ENCODE results near the gene EXOC6.
"Not testable (repeated sequence)": the region's sequence is repeated elsewhere in the genome, so short reads cannot be mapped to it uniquely, and the experiment has no call there.

Gene EXOC6

GRCh38 chr10:92942226-92942625, 93.9 kb downstream of the EXOC6 start:
- no peak overlapping the region for H3K27ac ChIP-seq (ENCODE audit: low read depth, low read length)

GRCh38 chr10:92946491-92946890, 98.2 kb downstream of the EXOC6 start:
- Histone ChIP-seq H3K79me2 (ENCODE audit: control insufficient read depth, insufficient read depth, low read length, unreplicated experiment) (no peaks in the 10 kb centered on the region), H3K36me3 (ENCODE audit: insufficient read depth, low read length) (no peaks in the 10 kb centered on the region), H3K27ac (ENCODE audit: low read depth, low read length) (no peak overlapping the region), H3K27me3 (ENCODE audit: insufficient read depth, low read length) (no peaks in the 10 kb centered on the region), H3K4me1 (ENCODE audit: control insufficient read depth, insufficient read depth, low read length, unreplicated experiment) (no peaks in the 10 kb centered on the region), H3K4me3 (ENCODE audit: low read depth, low read length) (no peak overlapping the region), H2AFZ (ENCODE audit: low read length, unreplicated experiment) (no peak overlapping the region)

More at GRCh38 chr10:92942226-92942625, 93.9 kb downstream of the EXOC6 start:
- H3K4me3 ChIP-seq (ENCODE audit: low read depth, low read length): no peak overlapping the region
- no peaks in the 10 kb centered on the region for H3K4me1 ChIP-seq (ENCODE audit: control insufficient read depth, insufficient read depth, low read length, unreplicated experiment)
- no peaks in the 10 kb centered on the region for H3K27me3 ChIP-seq (ENCODE audit: insufficient read depth, low read length)
- H3K36me3 ChIP-seq (ENCODE audit: insufficient read depth, low read length): no peaks in the 10 kb centered on the region
- no peak overlapping the region for H2AFZ ChIP-seq (ENCODE audit: low read length, unreplicated experiment)
- H3K79me2 ChIP-seq (ENCODE audit: control insufficient read depth, insufficient read depth, low read length, unreplicated experiment): no peaks in the 10 kb centered on the region

GRCh38 chr10:92952573-92952972, 104.3 kb downstream of the EXOC6 start:
- H3K27me3 ChIP-seq (ENCODE audit: insufficient read depth, low read length); H3K79me2 ChIP-seq (ENCODE audit: control insufficient read depth, insufficient read depth, low read length, unreplicated experiment); H3K36me3 ChIP-seq (ENCODE audit: insufficient read depth, low read length); H3K27ac ChIP-seq (ENCODE audit: low read depth, low read length); H3K4me3 ChIP-seq (ENCODE audit: low read depth, low read length); H2AFZ ChIP-seq (ENCODE audit: low read length, unreplicated experiment); H3K4me1 ChIP-seq (ENCODE audit: control insufficient read depth, insufficient read depth, low read length, unreplicated experiment): not testable (repeated sequence)

- Histone ChIP-seq H3K36me3 (ENCODE audit: insufficient read depth, low read length) (no peaks in the 10 kb centered on the region), H3K4me1 (ENCODE audit: control insufficient read depth, insufficient read depth, low read length, unreplicated experiment) (no peaks in the 10 kb centered on the region), H3K4me3 (ENCODE audit: low read depth, low read length) (no peak overlapping the region), H3K79me2 (ENCODE audit: control insufficient read depth, insufficient read depth, low read length, unreplicated experiment) (no peaks in the 10 kb centered on the region), H2AFZ (ENCODE audit: low read length, unreplicated experiment) (no peak overlapping the region), H3K27me3 (ENCODE audit: insufficient read depth, low read length) (no peaks in the 10 kb centered on the region), H3K27ac (ENCODE audit: low read depth, low read length) (no peak overlapping the region)
Measured at GRCh38 chr10:92957223-92958010, 109.1 kb downstream of the EXOC6 start.

- no peaks in the 10 kb centered on the region for H3K79me2 ChIP-seq (ENCODE audit: control insufficient read depth, insufficient read depth, low read length, unreplicated experiment)
- H3K27me3 ChIP-seq (ENCODE audit: insufficient read depth, low read length): no peaks in the 10 kb centered on the region
- H3K4me3 ChIP-seq (ENCODE audit: low read depth, low read length): no peak overlapping the region
- no peak overlapping the region for H3K27ac ChIP-seq (ENCODE audit: low read depth, low read length)
- H2AFZ ChIP-seq (ENCODE audit: low read length, unreplicated experiment): no peak overlapping the region
- H3K4me1 ChIP-seq (ENCODE audit: control insufficient read depth, insufficient read depth, low read length, unreplicated experiment): peaks cover 13% of the 10 kb centered on the region
- H3K36me3 ChIP-seq (ENCODE audit: insufficient read depth, low read length): no peaks in the 10 kb centered on the region
Measured at GRCh38 chr10:92961638-92962037, 113.3 kb downstream of the EXOC6 start.

- peak overlapping the region; percentile 60 for H3K27ac ChIP-seq (ENCODE audit: low read depth, low read length)
- peak overlapping the region; percentile 51 for H3K4me3 ChIP-seq (ENCODE audit: low read depth, low read length)
- H2AFZ ChIP-seq (ENCODE audit: low read length, unreplicated experiment): peak overlapping the region; percentile 34
- no peaks in the 10 kb centered on the region for H3K79me2 ChIP-seq (ENCODE audit: control insufficient read depth, insufficient read depth, low read length, unreplicated experiment)
- H3K36me3 ChIP-seq (ENCODE audit: insufficient read depth, low read length): no peaks in the 10 kb centered on the region
- H3K27me3 ChIP-seq (ENCODE audit: insufficient read depth, low read length): no peaks in the 10 kb centered on the region
- peaks cover 13% of the 10 kb centered on the region for H3K4me1 ChIP-seq (ENCODE audit: control insufficient read depth, insufficient read depth, low read length, unreplicated experiment)
Measured at GRCh38 chr10:92965314-92965713, 117.0 kb downstream of the EXOC6 start.

- Histone ChIP-seq H2AFZ (ENCODE audit: low read length, unreplicated experiment) (no peak overlapping the region), H3K79me2 (ENCODE audit: control insufficient read depth, insufficient read depth, low read length, unreplicated experiment) (no peaks in the 10 kb centered on the region), H3K4me1 (ENCODE audit: control insufficient read depth, insufficient read depth, low read length, unreplicated experiment) (peaks cover 27% of the 10 kb centered on the region), H3K27ac (ENCODE audit: low read depth, low read length) (no peak overlapping the region), H3K36me3 (ENCODE audit: insufficient read depth, low read length) (no peaks in the 10 kb centered on the region), H3K27me3 (ENCODE audit: insufficient read depth, low read length) (no peaks in the 10 kb centered on the region), H3K4me3 (ENCODE audit: low read depth, low read length) (no peak overlapping the region)
Measured at GRCh38 chr10:92967641-92968040, 119.3 kb downstream of the EXOC6 start.

GRCh38 chr10:92969151-92969550, 120.8 kb downstream of the EXOC6 start:
- H2AFZ ChIP-seq (ENCODE audit: low read length, unreplicated experiment): no peak overlapping the region
- H3K27me3 ChIP-seq (ENCODE audit: insufficient read depth, low read length): no peaks in the 10 kb centered on the region
- H3K4me1 ChIP-seq (ENCODE audit: control insufficient read depth, insufficient read depth, low read length, unreplicated experiment): peaks cover 35% of the 10 kb centered on the region
- H3K4me3 ChIP-seq (ENCODE audit: low read depth, low read length): no peak overlapping the region
- H3K36me3 ChIP-seq (ENCODE audit: insufficient read depth, low read length): no peaks in the 10 kb centered on the region
- no peaks in the 10 kb centered on the region for H3K79me2 ChIP-seq (ENCODE audit: control insufficient read depth, insufficient read depth, low read length, unreplicated experiment)
- no peak overlapping the region for H3K27ac ChIP-seq (ENCODE audit: low read depth, low read length)

GRCh38 chr10:92970301-92971070, 122.2 kb downstream of the EXOC6 start:
- Histone ChIP-seq H3K79me2 (ENCODE audit: control insufficient read depth, insufficient read depth, low read length, unreplicated experiment) (no peaks in the 10 kb centered on the region), H3K27me3 (ENCODE audit: insufficient read depth, low read length) (no peaks in the 10 kb centered on the region), H3K27ac (ENCODE audit: low read depth, low read length) (no peak overlapping the region), H3K4me1 (ENCODE audit: control insufficient read depth, insufficient read depth, low read length, unreplicated experiment) (peaks cover 26% of the 10 kb centered on the region), H3K36me3 (ENCODE audit: insufficient read depth, low read length) (no peaks in the 10 kb centered on the region), H2AFZ (ENCODE audit: low read length, unreplicated experiment) (no peak overlapping the region), H3K4me3 (ENCODE audit: low read depth, low read length) (no peak overlapping the region)

- no peaks in the 10 kb centered on the region for H3K79me2 ChIP-seq (ENCODE audit: control insufficient read depth, insufficient read depth, low read length, unreplicated experiment)
- H3K27me3 ChIP-seq (ENCODE audit: insufficient read depth, low read length): no peaks in the 10 kb centered on the region
- H3K36me3 ChIP-seq (ENCODE audit: insufficient read depth, low read length): no peaks in the 10 kb centered on the region
- peak overlapping the region; percentile 64 for H3K27ac ChIP-seq (ENCODE audit: low read depth, low read length)
- H3K4me1 ChIP-seq (ENCODE audit: control insufficient read depth, insufficient read depth, low read length, unreplicated experiment): peaks cover 22% of the 10 kb centered on the region
- H3K4me3 ChIP-seq (ENCODE audit: low read depth, low read length): peak overlapping the region; percentile 36; the same call in 1 of the 2 replicates
- peak overlapping the region; percentile 78 for H2AFZ ChIP-seq (ENCODE audit: low read length, unreplicated experiment)
Measured at GRCh38 chr10:92972066-92972870, 123.9 kb downstream of the EXOC6 start.

All from ACC112 (cell line).